NT2/D1 (cell line): ENCODE data around the gene PRR20G.

Source experiments
- YY1 ChIP-seq: IDR thresholded peaks from 2 replicates; pipeline ENCODE4 v1.6.1; 2011; ENCODE audit not compliant: insufficient read length, insufficient read depth
- ZNF274 ChIP-seq: IDR thresholded peaks from 2 replicates; pipeline ENCODE4 v1.6.1; 2011; ENCODE audit warnings: mild to moderate bottlenecking, low read depth, low read length

DNA sequence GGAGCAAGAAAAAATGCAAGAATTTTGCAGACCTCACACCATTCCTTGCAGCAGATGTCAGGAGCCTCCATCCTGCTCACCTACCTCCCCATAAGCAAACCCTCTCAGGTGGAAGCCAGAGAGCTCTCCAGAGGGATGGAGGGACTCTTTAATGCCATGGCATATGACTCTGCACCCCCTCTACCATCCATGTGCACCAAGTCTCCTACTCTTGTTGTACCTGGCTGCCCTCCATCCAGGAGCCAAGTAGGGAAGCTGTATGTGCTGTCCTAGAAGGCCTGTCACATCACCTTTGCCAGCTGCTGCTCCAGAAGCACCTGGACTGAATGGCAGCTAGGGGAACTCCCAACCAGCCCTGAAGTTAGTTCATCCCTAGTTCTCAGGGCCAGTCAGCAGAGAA, 38.5 kb upstream of the PRR20G start:
- no peak for TF ChIP-seq YY1
- TF ChIP-seq ZNF274: no peak
